Measurements from ENCODE around the gene TSACC. TPM values are rescaled to one million over a fixed set of nuclear protein-coding genes. Genes with fewer than 3 reads are reported as not detected.
"Not testable (repeated sequence)": the region's sequence is repeated elsewhere in the genome, so short reads cannot be mapped to it uniquely, and the experiment has no call there.

Gene TSACC
- total and polyA plus RNA-seq, 2 donors (not counting 1 experiment from before 2014, with no cell fraction given), result 0.69 to 1.2 TPM

DNA sequence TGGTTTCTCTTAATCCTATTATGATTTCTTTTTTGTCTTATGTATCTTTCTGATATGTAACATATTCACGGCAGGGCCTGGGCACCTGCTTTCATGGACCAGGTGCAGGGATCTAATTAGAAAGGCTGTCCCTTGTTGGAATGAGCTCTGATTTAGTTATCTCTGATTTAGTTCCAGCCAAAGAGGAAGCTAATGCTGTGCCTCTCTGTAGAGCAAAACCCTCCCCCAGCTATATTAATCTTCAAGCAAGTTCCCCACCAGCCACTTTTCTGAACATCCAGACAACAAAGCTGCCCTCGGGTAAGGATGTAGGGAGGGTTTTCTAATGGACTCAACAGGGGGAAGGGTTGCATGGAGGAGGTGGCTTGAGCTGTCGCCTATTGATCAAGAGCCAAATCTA lies 6.1 kb downstream of the TSACC start:
- no peaks in the 10 kb centered on the region for H3K9me3 Mint-ChIP-seq (ENCODE audit: insufficient read depth)
- Histone ChIP-seq H2AFZ (ENCODE audit: insufficient read depth, low read depth, low read length, poor library complexity, severe bottlenecking) (no peak overlapping the region), H3K27ac (ENCODE audit: low read length in 2 of 2) (no peak overlapping the region), H3K27me3 (replicated peaks in 1 of 4; ENCODE audit: control extremely low read depth in 1 of 4, control insufficient read depth in 3 of 4, insufficient read depth in 4 of 4, low read length in 3 of 4) (peaks cover 0 to 17% (median 5%) of the 10 kb centered on the region in 4 experiments), H3K4me2 (replicated peaks; ENCODE audit: low read depth, low read length, poor library complexity, severe bottlenecking) (no peak overlapping the region), H3K9ac (ENCODE audit: low read length) (no peak overlapping the region), H3K4me3 (ENCODE audit: control extremely low read depth in 1 of 5, extremely low read depth in 1 of 5, insufficient read depth in 1 of 5, low read depth in 2 of 5, low read length in 4 of 5) (no peak overlapping the region), H3K4me1 (ENCODE audit: control insufficient read depth in 2 of 2, insufficient read depth in 2 of 2, low read length in 2 of 2) (no peaks in the 10 kb centered on the region), H3K9me3 (ENCODE audit: control extremely low read depth in 1 of 3, control insufficient read depth in 2 of 3, insufficient read depth in 1 of 3, low read length in 2 of 3) (no peaks in the 10 kb centered on the region), H4K20me1 (ENCODE audit: control insufficient read depth, insufficient read depth, low read length, poor library complexity, severe bottlenecking) (no peaks in the 10 kb centered on the region), H3K79me2 (ENCODE audit: control insufficient read depth, insufficient read depth, low read length) (no peaks in the 10 kb centered on the region), H3K36me3 (replicated peaks in 1 of 2; ENCODE audit: control extremely low read depth in 1 of 2, control insufficient read depth in 1 of 2, extremely low read depth in 1 of 2, insufficient read depth in 2 of 2, low read length in 1 of 2) (no peaks in the 10 kb centered on the region)
- no CpG with 5 or more reads among the region's 3 CpGs for WGBS (ENCODE audit: insufficient coverage)
- H3K27me3 Mint-ChIP-seq, result peaks cover 24% of the 10 kb centered on the region
- H3K27ac Mint-ChIP-seq, result no peak overlapping the region
- intact Hi-C loops (cut with micrococcal nuclease), result no loop called here
- TF ChIP-seq, protein P1, sequence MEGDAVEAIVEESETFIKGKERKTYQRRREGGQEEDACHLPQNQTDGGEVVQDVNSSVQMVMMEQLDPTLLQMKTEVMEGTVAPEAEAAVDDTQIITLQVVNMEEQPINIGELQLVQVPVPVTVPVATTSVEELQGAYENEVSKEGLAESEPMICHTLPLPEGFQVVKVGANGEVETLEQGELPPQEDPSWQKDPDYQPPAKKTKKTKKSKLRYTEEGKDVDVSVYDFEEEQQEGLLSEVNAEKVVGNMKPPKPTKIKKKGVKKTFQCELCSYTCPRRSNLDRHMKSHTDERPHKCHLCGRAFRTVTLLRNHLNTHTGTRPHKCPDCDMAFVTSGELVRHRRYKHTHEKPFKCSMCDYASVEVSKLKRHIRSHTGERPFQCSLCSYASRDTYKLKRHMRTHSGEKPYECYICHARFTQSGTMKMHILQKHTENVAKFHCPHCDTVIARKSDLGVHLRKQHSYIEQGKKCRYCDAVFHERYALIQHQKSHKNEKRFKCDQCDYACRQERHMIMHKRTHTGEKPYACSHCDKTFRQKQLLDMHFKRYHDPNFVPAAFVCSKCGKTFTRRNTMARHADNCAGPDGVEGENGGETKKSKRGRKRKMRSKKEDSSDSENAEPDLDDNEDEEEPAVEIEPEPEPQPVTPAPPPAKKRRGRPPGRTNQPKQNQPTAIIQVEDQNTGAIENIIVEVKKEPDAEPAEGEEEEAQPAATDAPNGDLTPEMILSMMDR (IDR thresholded peaks at IDR 0.05), result no peak
- no peak for TF ChIP-seq EZH2 (IDR thresholded peaks at IDR 0.05; ENCODE audit: borderline replicate concordance, insufficient read depth, low read depth, low read length, poor library complexity, severe bottlenecking)
- DNase-seq (no peak), ATAC-seq (ENCODE audit: low read depth) (no peak)
- POLR2A ChIA-PET, result no interaction called here
- no peaks in the 10 kb centered on the region for H3K4me1 Mint-ChIP-seq
- CTCF ChIA-PET, result interaction anchor here (0.5 to 2.0 kb wide), 4 partner anchors 15 to 278 kb away, joined by 3 to 7 read pairs (median 4); no protein-coding TSS in a partner anchor
- no peak overlapping the region for H3K4me3 Mint-ChIP-seq

DNA sequence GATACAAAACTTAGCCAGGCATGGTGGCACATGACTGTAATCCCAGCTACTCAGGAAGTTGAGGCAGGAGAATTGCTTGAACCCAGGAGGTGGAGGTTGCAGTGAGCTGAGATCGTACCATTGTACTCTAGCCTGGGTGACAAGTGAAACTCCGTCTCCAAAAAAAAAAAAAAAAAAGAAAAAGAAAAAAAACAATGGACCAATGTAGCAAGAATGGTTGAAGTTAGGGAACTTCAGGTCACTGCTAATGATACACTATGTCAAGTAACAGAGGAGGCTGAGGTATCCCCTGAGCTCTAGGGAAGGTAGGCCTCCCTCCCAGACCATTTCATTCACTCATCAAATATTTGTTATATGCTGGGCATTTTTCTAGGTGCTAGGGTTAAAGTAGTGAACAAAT lies 7.7 kb downstream of the TSACC start:
- H3K4me3 ChIP-seq (ENCODE audit: control extremely low read depth in 1 of 5, extremely low read depth in 1 of 5, insufficient read depth in 1 of 5, low read depth in 2 of 5, low read length in 4 of 5); H4K20me1 ChIP-seq (ENCODE audit: control insufficient read depth, insufficient read depth, low read length, poor library complexity, severe bottlenecking); H3K9me3 ChIP-seq (ENCODE audit: control extremely low read depth in 1 of 3, control insufficient read depth in 2 of 3, insufficient read depth in 1 of 3, low read length in 2 of 3); H3K27ac ChIP-seq (ENCODE audit: low read length in 2 of 2); H3K79me2 ChIP-seq (ENCODE audit: control insufficient read depth, insufficient read depth, low read length); H3K4me3 Mint-ChIP-seq; ATAC-seq (ENCODE audit: low read depth); H3K36me3 ChIP-seq (replicated peaks in 1 of 2; ENCODE audit: control extremely low read depth in 1 of 2, control insufficient read depth in 1 of 2, extremely low read depth in 1 of 2, insufficient read depth in 2 of 2, low read length in 1 of 2); H3K4me1 ChIP-seq (ENCODE audit: control insufficient read depth in 2 of 2, insufficient read depth in 2 of 2, low read length in 2 of 2); H3K4me2 ChIP-seq (replicated peaks; ENCODE audit: low read depth, low read length, poor library complexity, severe bottlenecking); H2AFZ ChIP-seq (ENCODE audit: insufficient read depth, low read depth, low read length, poor library complexity, severe bottlenecking); POLR2A ChIA-PET; H3K9ac ChIP-seq (ENCODE audit: low read length); H3K9me3 Mint-ChIP-seq (ENCODE audit: insufficient read depth); DNase-seq; H3K4me1 Mint-ChIP-seq; intact Hi-C loops (cut with micrococcal nuclease); H3K27ac Mint-ChIP-seq: not testable (repeated sequence)
- peaks cover 0 to 17% (median 5%) of the 10 kb centered on the region in 4 experiments for H3K27me3 ChIP-seq (replicated peaks in 1 of 4; ENCODE audit: control extremely low read depth in 1 of 4, control insufficient read depth in 3 of 4, insufficient read depth in 4 of 4, low read length in 3 of 4)
- WGBS (ENCODE audit: insufficient coverage), result no CpG with 5 or more reads among the region's 2 CpGs
- H3K27me3 Mint-ChIP-seq, result peaks cover 24% of the 10 kb centered on the region
- CTCF ChIA-PET, result interaction anchor here (1.1 kb wide), 1 partner anchor 40 kb away, joined by 3 read pairs; no protein-coding TSS in a partner anchor

Data from B cell (primary cell).